Limb (tissue), 2 donors: ENCODE results near the gene FRMD5.
A peak's percentile ranks its signal among the peaks of the same experiment; 100 is the strongest.
"Not testable (repeated sequence)": the region's sequence is repeated elsewhere in the genome, so short reads cannot be mapped to it uniquely, and the experiment has no call there.

ENCODE experiments used
- DNase-seq, 2 donors: peaks; one replicate each; pipeline ENCODE4 v3.0.0-alpha.2; 2016; ENCODE audit errors: extremely low spot score in 2 of 2

FRMD5 gene

GRCh38 chr15:43896543-43896942 is 298.5 kb downstream of the FRMD5 start:
- DNase-seq: no peak

DNA sequence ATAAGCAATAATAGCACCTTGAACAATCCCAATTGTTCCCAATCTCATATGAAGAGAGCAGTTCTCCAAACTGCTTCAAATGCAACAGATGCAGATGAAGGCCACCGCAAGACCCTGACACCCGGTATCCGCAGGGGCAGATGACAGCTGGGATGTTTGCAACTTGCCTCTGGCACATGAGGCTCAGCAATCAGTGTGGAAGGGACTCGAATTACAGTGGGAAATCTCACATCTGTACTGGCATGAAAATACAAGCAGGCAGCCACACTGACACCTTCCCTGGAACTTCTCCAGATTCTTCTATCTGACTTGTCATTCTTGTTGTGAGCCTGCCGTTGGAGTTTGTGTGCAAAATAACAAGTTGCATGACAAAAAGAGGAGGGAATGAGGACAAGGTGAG is 299.5 kb downstream of the FRMD5 start:
- DNase-seq: no peak

- no peak for DNase-seq
Observed at GRCh38 chr15:43893956-43894355, 301.1 kb downstream of the FRMD5 start.

DNA sequence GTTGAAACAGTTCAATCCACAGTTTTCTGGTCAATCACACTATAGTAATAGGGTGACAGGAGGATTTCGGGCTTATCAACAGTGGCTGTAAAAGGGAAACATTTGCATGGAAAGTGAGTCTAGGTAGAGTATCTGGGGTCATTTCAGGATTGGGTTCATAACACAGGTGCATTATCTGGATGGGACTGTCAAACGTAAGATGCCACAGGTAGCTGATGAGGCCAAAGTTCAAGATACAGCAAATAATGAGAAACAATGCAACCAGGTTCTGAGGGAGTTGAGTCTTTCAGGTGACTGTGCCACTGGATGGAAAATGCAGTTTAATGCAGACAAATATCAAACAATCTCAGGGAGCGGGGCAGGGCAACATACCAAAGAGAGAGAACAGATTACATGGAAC is 306.0 kb downstream of the FRMD5 start:
- DNase-seq: no peak

- DNase-seq: no peak
Observed at GRCh38 chr15:43887901-43888300, 307.2 kb downstream of the FRMD5 start.

GRCh38 chr15:43886558-43886957 is 308.5 kb downstream of the FRMD5 start:
- DNase-seq: no peak

- DNase-seq: no peak
Observed at GRCh38 chr15:43883571-43883970, 311.5 kb downstream of the FRMD5 start.

DNA sequence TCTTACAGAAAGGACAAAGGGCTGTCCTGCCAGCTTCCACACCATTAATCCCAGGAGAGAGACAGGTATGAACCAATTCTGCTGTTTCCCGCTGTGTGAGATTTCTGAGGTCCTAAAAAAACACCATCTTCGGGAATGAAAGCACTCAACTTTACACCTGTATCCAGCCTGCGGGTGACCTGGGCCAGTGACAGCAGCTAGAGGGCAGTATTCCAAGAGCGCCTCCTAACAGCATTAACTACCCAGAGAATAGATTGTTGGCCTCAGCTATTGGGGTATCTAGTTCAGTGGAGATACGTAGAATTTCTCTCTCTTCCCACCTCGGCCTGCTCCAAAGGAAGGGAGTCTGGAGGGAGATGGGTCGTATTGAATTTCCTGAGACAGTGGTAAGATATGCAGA is 313.1 kb downstream of the FRMD5 start:
- no peak for DNase-seq

DNA sequence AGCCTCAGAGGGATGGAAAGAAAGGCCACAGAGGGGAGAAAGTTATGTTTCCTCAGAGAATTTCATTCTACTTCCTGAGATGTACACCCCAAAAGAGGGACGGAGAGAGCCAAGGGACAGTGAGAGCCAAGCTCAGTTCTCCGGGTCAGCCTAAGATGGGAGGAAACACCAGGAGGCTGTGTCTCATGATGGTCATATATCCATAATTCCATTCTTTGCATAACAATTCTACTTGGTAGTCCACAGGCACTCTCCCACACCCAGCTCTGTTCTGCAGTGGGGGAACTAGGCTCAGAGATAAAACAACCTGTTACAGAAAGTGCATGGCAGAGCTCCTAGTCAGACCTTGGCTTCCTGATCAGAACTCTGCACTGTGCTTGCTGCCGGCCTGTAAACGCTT is 313.8 kb downstream of the FRMD5 start:
- no peak for DNase-seq

DNA sequence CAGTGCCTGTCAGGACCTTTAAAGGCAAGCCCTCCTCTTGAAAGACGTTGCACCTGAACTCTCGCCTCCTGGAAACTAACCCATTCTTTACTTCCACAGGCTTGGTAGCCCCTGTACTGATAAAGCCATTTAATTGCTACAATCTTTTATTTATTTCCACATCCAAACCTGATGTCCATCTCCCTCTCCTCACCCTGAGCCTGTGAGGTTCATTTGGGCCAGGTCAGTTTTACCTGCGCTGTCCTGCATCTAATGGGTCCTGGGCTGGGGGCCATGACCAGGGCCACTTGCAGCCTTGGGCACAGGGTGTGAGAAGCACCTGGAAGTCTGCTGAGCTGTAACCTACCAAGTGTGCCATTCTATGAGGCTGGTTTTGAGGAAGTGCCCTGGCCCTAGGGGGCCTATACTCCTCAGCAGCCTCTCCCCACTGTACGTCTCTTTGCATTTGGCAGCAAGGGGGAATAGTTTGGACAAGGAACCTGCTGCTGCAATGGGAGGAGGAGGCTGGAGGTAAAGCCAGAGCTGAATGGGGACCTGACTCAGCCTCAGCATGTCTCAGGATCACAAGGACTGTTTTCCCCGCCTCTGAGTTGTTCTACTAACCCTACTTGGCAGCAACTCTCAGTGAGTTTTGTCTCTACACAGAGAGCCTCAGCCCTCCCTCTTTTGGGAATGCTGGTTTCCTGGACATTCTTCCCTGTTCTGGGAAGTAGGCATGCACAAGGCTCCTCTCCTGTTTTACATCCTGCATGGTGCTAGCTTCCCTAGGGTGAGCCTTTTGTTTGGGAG is 314.5 kb downstream of the FRMD5 start:
- no peak for DNase-seq

DNA sequence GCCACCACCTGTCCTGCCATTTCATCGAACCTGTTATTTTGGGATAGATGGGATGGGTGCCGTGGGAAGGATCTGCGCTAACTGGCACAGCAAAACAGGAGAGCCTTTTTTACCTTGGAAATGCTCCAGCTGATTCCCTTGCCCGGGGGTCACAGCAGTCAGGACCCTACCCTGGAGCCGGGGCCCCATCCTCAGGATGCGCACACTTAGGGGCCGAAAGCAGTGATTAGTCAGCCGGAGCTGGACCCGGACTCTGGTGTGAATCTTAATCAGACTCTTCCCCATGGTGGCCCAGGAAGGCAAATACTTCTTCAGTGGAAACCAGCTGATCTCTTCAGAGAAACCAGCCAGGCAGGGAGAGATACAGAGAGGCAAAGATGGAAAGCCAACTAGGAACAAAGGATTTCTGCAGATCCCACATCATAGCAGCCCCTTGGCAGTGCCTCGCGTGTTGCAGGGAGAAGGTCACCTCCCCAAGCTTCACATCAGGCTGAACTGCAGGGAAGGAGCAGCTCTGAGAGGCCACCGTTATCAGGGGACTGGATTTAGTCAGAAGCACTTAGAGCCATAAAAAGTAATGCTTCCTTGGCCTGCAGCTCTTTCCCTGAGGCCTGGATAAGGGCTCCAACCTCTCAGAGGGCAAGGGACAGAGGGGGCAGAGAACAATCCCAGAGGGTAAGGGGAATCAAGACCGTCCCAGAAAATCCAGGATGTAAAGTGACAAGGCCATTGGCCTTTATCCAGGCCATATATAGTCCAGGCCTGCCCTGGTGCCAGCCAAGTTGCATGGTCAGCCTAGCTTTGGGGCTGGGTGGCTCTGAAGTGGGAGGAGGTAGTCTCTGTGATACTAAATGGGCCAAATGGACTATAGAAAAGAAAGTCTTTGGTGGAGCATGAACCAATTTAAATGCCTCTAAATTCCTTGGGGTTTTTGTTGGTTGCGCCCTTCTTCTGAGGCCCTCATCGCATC is 315.4 kb downstream of the FRMD5 start:
- DNase-seq: no peak

DNA sequence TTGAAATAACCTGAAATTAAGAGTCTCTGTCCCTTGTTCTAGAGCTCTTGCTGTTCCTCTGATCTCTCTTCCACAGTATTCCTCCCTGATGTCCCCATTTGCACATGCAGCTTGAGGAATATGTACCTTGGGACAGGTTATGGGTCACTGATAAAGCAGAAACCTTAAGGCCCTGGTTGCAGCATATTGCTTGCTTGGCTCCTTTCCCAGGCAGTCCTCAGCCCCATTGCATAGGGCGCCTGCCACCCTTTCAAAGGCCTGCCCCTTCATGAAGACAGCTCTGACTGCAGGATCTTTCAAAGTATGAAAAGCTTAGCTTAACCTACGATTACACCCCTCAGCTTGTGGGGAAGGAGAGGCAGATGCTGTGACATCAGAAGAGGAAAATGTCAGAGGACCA is 316.6 kb downstream of the FRMD5 start:
- no peak for DNase-seq

DNA sequence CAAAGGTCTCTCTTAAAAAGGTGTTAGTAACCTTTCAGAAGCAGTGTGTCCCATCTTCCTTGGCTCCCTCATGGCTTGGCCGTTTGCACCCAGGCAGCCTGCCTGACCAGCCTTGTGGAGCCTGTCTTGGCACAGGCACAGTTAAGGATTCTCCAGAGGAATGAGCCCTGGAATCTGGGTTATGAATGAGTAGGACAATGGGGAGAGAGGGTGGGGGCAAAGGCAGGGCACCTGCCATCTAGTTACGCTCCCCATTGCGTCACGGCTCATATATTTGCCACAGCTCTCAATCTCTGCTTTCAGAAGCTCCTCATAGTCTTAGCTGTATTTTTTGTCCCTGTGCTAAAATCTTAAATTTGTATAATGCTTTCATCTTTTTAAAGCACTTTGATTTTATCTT is 317.7 kb downstream of the FRMD5 start:
- no peak for DNase-seq

GRCh38 chr15:43876872-43877271 is 318.2 kb downstream of the FRMD5 start:
- no peak for DNase-seq

- DNase-seq: no peak
Observed at GRCh38 chr15:43873651-43874050, 321.4 kb downstream of the FRMD5 start.

GRCh38 chr15:43872416-43873020 is 322.6 kb downstream of the FRMD5 start:
- DNase-seq: peak; percentile 64 to 65

- DNase-seq: no peak
Observed at GRCh38 chr15:43871835-43872234, 323.2 kb downstream of the FRMD5 start.

- DNase-seq: no peak
Observed at GRCh38 chr15:43868406-43868805, 326.7 kb downstream of the FRMD5 start.

- DNase-seq: no peak
Observed at GRCh38 chr15:43867096-43867495, 328.0 kb downstream of the FRMD5 start.

DNA sequence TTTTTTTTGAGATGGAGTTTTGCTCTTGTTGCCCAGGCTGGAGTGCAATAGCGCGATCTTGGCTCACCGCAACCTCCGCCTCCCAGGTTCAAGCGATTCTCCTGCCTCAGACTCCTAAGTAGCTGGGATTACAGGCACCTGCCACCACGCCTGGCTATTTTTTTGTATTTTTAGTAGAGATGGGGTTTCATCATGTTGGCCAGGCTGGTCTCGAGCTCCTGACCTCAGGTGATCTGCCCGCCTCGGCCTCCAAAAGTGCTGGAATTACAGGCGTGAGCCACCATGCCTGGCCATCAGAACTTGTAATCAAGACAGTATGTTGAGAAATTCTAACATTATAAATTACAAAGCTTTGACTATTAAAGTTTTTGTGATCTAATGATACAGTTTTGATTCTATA is 328.4 kb downstream of the FRMD5 start:
- DNase-seq: not testable (repeated sequence)

DNA sequence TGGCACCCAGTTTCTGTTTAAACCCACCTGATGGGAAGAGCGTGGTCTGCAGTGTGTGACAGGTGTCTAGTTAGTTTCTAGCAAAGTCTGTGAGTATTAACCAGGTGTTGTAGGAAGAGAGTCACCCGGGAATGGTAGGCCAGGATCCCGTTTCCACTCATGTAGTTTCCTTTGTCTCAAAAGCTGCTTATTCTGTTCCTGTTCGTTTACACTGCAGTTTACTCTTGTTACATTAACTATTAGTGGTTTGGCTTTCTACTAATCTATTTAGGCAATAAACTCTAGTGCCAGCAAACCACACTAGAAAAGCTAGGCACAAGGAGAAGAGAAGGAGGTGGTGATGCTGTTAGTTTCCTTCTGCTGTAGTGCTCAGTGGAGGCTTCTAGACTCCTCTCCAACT is 335.5 kb downstream of the FRMD5 start:
- DNase-seq: no peak

GRCh38 chr15:43854801-43855200 is 340.3 kb downstream of the FRMD5 start:
- DNase-seq: no peak
